SK-N-SH (cell line): ENCODE measurements around the gene RRBP1. TPM values are rescaled to one million over a fixed set of nuclear protein-coding genes. Genes with fewer than 3 reads are reported as not detected.

ENCODE experiments used
- CTCF ChIA-PET: fragments of 300-600, 350-600 bp; formaldehyde crosslinking; extraction: SDS; loops from one replicate; lab custom pipeline; 2021; lab: Yijun Ruan, JAX
- POLR2A ChIA-PET: fragments of 350-600 bp; sonication (Branson Sonifier 250); formaldehyde crosslinking; extraction: SDS; loops from one replicate; lab custom pipeline; 2020; ENCODE audit warnings: antibody characterized with exemption, inconsistent platforms; lab: Yijun Ruan, JAX
- DNase-seq: peaks from one replicate; pipeline ENCODE4 v3.0.0; 2012
- H2AFZ ChIP-seq: fragments of 200-600 bp; sonication (generic); 2 replicates; pipeline ENCODE4 v1.8.1; 2016; ENCODE audit warnings: antibody characterized with exemption, mild to moderate bottlenecking, low read depth
- H3F3A ChIP-seq: fragments of 200-600 bp; sonication (generic); replicated peaks from 2 replicates; pipeline ENCODE3; 2016; ENCODE audit warnings: antibody characterized with exemption, mild to moderate bottlenecking; ENCODE audit not compliant: insufficient read depth
- H3K27ac ChIP-seq, 2 experiments: fragments of 200-500 bp in 1 of 2; fragments of 200-600 bp in 1 of 2; sonication (Bioruptor generic) in 1 of 2; sonication (generic), shearing (Covaris generic) in 1 of 2; 2 replicates each; pipeline versions ENCODE4 v1.5.1 to v1.6.1; 2014 to 2016; ENCODE audit warnings: low read depth in 2 of 2, inconsistent platforms in 1 of 2, low read length in 1 of 2, mild to moderate bottlenecking in 1 of 2, mixed read lengths in 1 of 2
- H3K27me3 ChIP-seq: fragments of 200-600 bp; sonication (generic), shearing (Covaris generic); 2 replicates; pipeline ENCODE4 v1.6.1; 2016; ENCODE audit warnings: mixed run types; ENCODE audit not compliant: insufficient read depth
- H3K36me3 ChIP-seq, 2 experiments: fragments of 200-500 bp in 1 of 2; fragments of 200-600 bp in 1 of 2; sonication (Bioruptor generic) in 1 of 2; sonication (generic) in 1 of 2; replicated peaks in 1 of 2; 2 replicates each; pipeline versions ENCODE3 to v1.5.1; 2014 to 2016; ENCODE audit warnings: low read length in 1 of 2, mild to moderate bottlenecking in 1 of 2; ENCODE audit not compliant: insufficient read depth in 2 of 2, control insufficient read depth in 1 of 2
- H3K4me1 ChIP-seq, 2 experiments: fragments of 200-500 bp in 1 of 2; fragments of 200-600 bp in 1 of 2; sonication (Bioruptor generic) in 1 of 2; sonication (generic), shearing (Covaris generic) in 1 of 2; 2 replicates each; pipeline versions ENCODE4 v1.5.1 to v1.6.1; 2014 to 2016; ENCODE audit warnings: low read depth in 1 of 2, low read length in 1 of 2, mixed run types in 1 of 2; ENCODE audit not compliant: insufficient read depth in 2 of 2, control insufficient read depth in 1 of 2
- H3K4me2 ChIP-seq: fragments of 200-600 bp; sonication (generic), shearing (Covaris generic); 2 replicates; pipeline ENCODE4 v1.6.1; 2017; ENCODE audit warnings: mixed run types
- H3K4me3 ChIP-seq, 2 experiments: fragments of 200-500 bp in 1 of 2; fragments of 200-600 bp in 1 of 2; sonication (Bioruptor generic) in 1 of 2; sonication (generic), shearing (Covaris generic) in 1 of 2; 2 replicates each; pipeline versions ENCODE4 v1.5.1 to v1.8.1; 2014 to 2016; ENCODE audit warnings: low read depth in 2 of 2, inconsistent platforms in 1 of 2, low read length in 1 of 2, mild to moderate bottlenecking in 1 of 2, mixed read lengths in 1 of 2, moderate library complexity in 1 of 2
- H3K79me2 ChIP-seq: fragments of 200-600 bp; sonication (generic); 2 replicates; pipeline ENCODE4 v1.8.1; 2017; ENCODE audit warnings: mild to moderate bottlenecking; ENCODE audit not compliant: insufficient read depth
- H3K9ac ChIP-seq: fragments of 200-600 bp; sonication (generic); 2 replicates; pipeline ENCODE4 v1.6.1; 2017; ENCODE audit warnings: mixed run types
- H3K9me2 ChIP-seq: fragments of 200-600 bp; sonication (generic); 2 replicates; pipeline ENCODE4 v1.6.1; 2017; ENCODE audit warnings: mixed run types
- H3K9me3 ChIP-seq: fragments of 200-600 bp; sonication (generic); 2 replicates; pipeline ENCODE4 v1.6.1; 2017; ENCODE audit warnings: mixed run types, mild to moderate bottlenecking, moderate library complexity
- H4K20me1 ChIP-seq: fragments of 200-600 bp; sonication (generic); 2 replicates; pipeline ENCODE4 v1.6.1; 2017; ENCODE audit warnings: mild to moderate bottlenecking, mixed run types; ENCODE audit not compliant: insufficient read depth
- CHD2 ChIP-seq: fragments of 150-350 bp; IDR thresholded peaks from 2 replicates; pipeline ENCODE4 v1.6.1; 2018; ENCODE audit warnings: low read length; ENCODE audit not compliant: partially characterized antibody
- ELF1 ChIP-seq: IDR thresholded peaks from 2 replicates; pipeline ENCODE4 v1.4.0; 2012
- FOSL2 ChIP-seq: IDR thresholded peaks from 2 replicates; pipeline ENCODE4 v1.4.0; 2012; ENCODE audit warnings: low read depth, mild to moderate bottlenecking, moderate library complexity, borderline replicate concordance
- GABPA ChIP-seq: IDR thresholded peaks from 2 replicates; pipeline ENCODE4 v1.4.0; 2012; ENCODE audit warnings: low read depth, mild to moderate bottlenecking
- JUND ChIP-seq: IDR thresholded peaks from 2 replicates; pipeline ENCODE4 v1.4.0; 2012
- MXI1 ChIP-seq: IDR thresholded peaks from 2 replicates; pipeline ENCODE4 v1.6.1; 2012; ENCODE audit warnings: mild to moderate bottlenecking, low read depth, low read length, improper control_type of control experiment
- NFIC ChIP-seq: IDR thresholded peaks from 2 replicates; pipeline ENCODE4 v1.4.0; 2012; ENCODE audit warnings: borderline replicate concordance
- RAD21 ChIP-seq: IDR thresholded peaks from 2 replicates; pipeline ENCODE4 v1.6.1; 2012; ENCODE audit warnings: mild to moderate bottlenecking, low read length
- SIN3A ChIP-seq: IDR thresholded peaks from 2 replicates; pipeline ENCODE4 v1.6.1; 2012; ENCODE audit warnings: low read depth, mild to moderate bottlenecking, low read length, moderate library complexity, borderline replicate concordance
- SMC3 ChIP-seq: IDR thresholded peaks from 2 replicates; pipeline ENCODE4 v1.6.1; 2012; ENCODE audit warnings: low read depth, low read length, improper control_type of control experiment
- TEAD4 ChIP-seq: IDR thresholded peaks from 2 replicates; pipeline ENCODE4 v1.4.0; 2012; ENCODE audit warnings: mild to moderate bottlenecking, borderline replicate concordance; ENCODE audit not compliant: insufficient read depth
- YY1 ChIP-seq: IDR thresholded peaks from 2 replicates; pipeline ENCODE4 v1.4.0; 2012; ENCODE audit warnings: low read depth, mild to moderate bottlenecking
- WGBS: methylation state at CpG from one replicate; pipeline ENCODE4 v1.1.6; 2017; ENCODE audit warnings: low lambda C conversion rate; 5-methylcytosine and 5-hydroxymethylcytosine counted together
- polyA plus RNA-seq, 3 experiments: library from polyadenylated mRNA; depleted of rRNA; stranded (reverse); fragments of >200 nt; gene quantifications; 2 replicates each; pipeline ENCODE4 v1.2.3, GENCODE V29; 2012
- TF ChIP-seq, protein P1 (sequence below): fragments of 200-600 bp; sonication (generic); IDR thresholded peaks from 2 replicates; pipeline ENCODE4 v1.6.1; 2017; ENCODE audit warnings: antibody characterized with exemption, mild to moderate bottlenecking, moderate library complexity
- TF ChIP-seq, protein P2 (sequence below): IDR thresholded peaks from 2 replicates; pipeline ENCODE4 v1.4.0; 2012; ENCODE audit warnings: low read depth, borderline replicate concordance
- TF ChIP-seq, protein P3 (sequence below): fragments of 150-350 bp; IDR thresholded peaks from 2 replicates; pipeline ENCODE4 v1.6.1; 2017; ENCODE audit warnings: antibody characterized with exemption, low read length, low read depth, borderline replicate concordance
- TF ChIP-seq, protein P4 (sequence below): IDR thresholded peaks from 2 replicates; pipeline ENCODE4; 2012
- TF ChIP-seq, protein P5 (sequence below): IDR thresholded peaks from 2 replicates; pipeline ENCODE4 v1.6.1; 2012; ENCODE audit warnings: mild to moderate bottlenecking, low read depth, low read length, moderate library complexity
- TF ChIP-seq, protein P6 (sequence below): IDR thresholded peaks from 2 replicates; pipeline ENCODE4 v1.4.0; 2012; ENCODE audit warnings: low read depth, borderline replicate concordance

RRBP1 gene
- polyA plus RNA-seq, 1 of the 3 experiments (the other 2 are of a cell fraction), result 50.2 TPM

DNA sequence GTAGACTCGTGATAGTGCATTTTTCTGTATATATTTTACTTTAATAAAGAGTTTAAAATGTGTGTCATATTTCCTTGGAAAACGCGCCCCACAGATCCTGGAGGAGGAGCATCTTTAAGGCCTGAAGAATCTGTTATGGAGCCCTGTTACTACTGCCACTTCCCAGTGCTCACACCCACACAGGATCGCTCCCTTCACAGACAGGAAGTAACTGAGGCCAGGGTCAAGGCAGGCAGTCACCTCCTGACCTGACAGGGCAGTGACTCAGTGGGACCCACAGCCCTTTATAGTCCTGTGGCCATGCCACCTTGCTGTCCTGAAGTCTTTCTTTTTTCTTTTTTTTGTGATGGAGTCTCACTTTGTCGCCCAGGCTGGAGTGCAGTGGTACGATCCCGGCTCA lies 9.0 kb downstream of the RRBP1 start:
- CTCF ChIA-PET, result interaction anchor here (0.5 to 1.5 kb wide), 3 partner anchors 225 to 271 kb away, joined by 3 to 4 read pairs (median 3); no protein-coding TSS in a partner anchor
- Histone ChIP-seq H3K4me1 (peaks cover 8 to 9% of the 10 kb centered on the region in 2 experiments; a peak in 2 of 4 replicates), H3K9me2 (no peaks in the 10 kb centered on the region), H3K9me3 (no peaks in the 10 kb centered on the region)
- TF ChIP-seq, protein P1, sequence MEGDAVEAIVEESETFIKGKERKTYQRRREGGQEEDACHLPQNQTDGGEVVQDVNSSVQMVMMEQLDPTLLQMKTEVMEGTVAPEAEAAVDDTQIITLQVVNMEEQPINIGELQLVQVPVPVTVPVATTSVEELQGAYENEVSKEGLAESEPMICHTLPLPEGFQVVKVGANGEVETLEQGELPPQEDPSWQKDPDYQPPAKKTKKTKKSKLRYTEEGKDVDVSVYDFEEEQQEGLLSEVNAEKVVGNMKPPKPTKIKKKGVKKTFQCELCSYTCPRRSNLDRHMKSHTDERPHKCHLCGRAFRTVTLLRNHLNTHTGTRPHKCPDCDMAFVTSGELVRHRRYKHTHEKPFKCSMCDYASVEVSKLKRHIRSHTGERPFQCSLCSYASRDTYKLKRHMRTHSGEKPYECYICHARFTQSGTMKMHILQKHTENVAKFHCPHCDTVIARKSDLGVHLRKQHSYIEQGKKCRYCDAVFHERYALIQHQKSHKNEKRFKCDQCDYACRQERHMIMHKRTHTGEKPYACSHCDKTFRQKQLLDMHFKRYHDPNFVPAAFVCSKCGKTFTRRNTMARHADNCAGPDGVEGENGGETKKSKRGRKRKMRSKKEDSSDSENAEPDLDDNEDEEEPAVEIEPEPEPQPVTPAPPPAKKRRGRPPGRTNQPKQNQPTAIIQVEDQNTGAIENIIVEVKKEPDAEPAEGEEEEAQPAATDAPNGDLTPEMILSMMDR, result no peak
- no peak for TF ChIP-seq SMC3
- TF ChIP-seq, protein P2, sequence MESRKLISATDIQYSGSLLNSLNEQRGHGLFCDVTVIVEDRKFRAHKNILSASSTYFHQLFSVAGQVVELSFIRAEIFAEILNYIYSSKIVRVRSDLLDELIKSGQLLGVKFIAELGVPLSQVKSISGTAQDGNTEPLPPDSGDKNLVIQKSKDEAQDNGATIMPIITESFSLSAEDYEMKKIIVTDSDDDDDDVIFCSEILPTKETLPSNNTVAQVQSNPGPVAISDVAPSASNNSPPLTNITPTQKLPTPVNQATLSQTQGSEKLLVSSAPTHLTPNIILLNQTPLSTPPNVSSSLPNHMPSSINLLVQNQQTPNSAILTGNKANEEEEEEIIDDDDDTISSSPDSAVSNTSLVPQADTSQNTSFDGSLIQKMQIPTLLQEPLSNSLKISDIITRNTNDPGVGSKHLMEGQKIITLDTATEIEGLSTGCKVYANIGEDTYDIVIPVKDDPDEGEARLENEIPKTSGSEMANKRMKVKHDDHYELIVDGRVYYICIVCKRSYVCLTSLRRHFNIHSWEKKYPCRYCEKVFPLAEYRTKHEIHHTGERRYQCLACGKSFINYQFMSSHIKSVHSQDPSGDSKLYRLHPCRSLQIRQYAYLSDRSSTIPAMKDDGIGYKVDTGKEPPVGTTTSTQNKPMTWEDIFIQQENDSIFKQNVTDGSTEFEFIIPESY, result no peak
- TF ChIP-seq FOSL2, result no peak
- TF ChIP-seq, all 33 proteins: peak for 0
- 96% methylated on average over 7 of the region's 7 CpGs for WGBS
- Histone ChIP-seq H3K27ac (no peak overlapping the region), H3K4me3 (no peak overlapping the region), H3K27me3 (no peaks in the 10 kb centered on the region), H3F3A (no peaks in the 10 kb centered on the region), H3K4me2 (no peak overlapping the region), H4K20me1 (peaks cover 99% of the 10 kb centered on the region), H3K9ac (no peak overlapping the region), H2AFZ (no peak overlapping the region), H3K79me2 (peaks cover 100% of the 10 kb centered on the region), H3K36me3 (peaks cover 9 to 39% of the 10 kb centered on the region in 2 experiments)
- no peak for DNase-seq
- POLR2A ChIA-PET, result no interaction called here

DNA sequence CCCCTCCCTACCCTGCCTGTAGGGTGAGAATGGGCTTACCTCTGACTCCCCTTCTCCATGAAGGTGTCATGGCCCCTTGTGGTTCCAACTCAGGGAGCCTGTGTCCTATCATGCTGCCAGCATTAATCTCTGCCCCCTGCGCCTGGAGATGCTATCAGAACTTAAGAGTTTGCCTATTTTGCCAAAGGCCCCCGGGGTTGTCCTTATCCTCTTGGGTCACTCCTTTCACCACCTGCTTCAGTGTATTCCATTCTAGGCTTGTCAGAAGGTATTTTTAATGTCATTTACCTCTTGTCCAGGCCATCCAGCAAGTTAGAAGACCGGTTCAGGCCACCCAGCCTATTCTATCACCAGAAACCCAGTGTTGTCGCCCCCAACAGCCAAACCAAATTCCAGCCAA lies 10.5 kb downstream of the RRBP1 start:
- DNase-seq, result no peak
- Histone ChIP-seq H2AFZ (no peak overlapping the region), H3K4me1 (peaks cover 9 to 15% of the 10 kb centered on the region in 2 experiments; a peak in 2 of 4 replicates), H3K9me3 (no peaks in the 10 kb centered on the region), H3K4me3 (no peak overlapping the region), H3F3A (peaks cover 9% of the 10 kb centered on the region), H3K9me2 (no peaks in the 10 kb centered on the region), H3K4me2 (no peak overlapping the region), H3K27ac (no peak overlapping the region), H3K27me3 (no peaks in the 10 kb centered on the region), H4K20me1 (peaks cover 88% of the 10 kb centered on the region), H3K79me2 (peaks cover 97% of the 10 kb centered on the region), H3K36me3 (peaks cover 8 to 23% of the 10 kb centered on the region in 2 experiments), H3K9ac (no peak overlapping the region)
- 79% methylated on average over 4 of the region's 4 CpGs for WGBS
- TF ChIP-seq, protein P3, sequence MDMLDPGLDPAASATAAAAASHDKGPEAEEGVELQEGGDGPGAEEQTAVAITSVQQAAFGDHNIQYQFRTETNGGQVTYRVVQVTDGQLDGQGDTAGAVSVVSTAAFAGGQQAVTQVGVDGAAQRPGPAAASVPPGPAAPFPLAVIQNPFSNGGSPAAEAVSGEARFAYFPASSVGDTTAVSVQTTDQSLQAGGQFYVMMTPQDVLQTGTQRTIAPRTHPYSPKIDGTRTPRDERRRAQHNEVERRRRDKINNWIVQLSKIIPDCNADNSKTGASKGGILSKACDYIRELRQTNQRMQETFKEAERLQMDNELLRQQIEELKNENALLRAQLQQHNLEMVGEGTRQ, result no peak
- TF ChIP-seq TEAD4 (no peak), RAD21 (no peak), SIN3A (no peak), NFIC (no peak), MXI1 (no peak), CHD2 (no peak), YY1 (no peak), GABPA (no peak), JUND (no peak), ELF1 (no peak)
- TF ChIP-seq, protein P4, sequence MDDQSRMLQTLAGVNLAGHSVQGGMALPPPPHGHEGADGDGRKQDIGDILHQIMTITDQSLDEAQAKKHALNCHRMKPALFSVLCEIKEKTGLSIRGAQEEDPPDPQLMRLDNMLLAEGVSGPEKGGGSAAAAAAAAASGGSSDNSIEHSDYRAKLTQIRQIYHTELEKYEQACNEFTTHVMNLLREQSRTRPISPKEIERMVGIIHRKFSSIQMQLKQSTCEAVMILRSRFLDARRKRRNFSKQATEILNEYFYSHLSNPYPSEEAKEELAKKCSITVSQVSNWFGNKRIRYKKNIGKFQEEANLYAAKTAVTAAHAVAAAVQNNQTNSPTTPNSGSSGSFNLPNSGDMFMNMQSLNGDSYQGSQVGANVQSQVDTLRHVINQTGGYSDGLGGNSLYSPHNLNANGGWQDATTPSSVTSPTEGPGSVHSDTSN, result no peak
- TF ChIP-seq, protein P5, sequence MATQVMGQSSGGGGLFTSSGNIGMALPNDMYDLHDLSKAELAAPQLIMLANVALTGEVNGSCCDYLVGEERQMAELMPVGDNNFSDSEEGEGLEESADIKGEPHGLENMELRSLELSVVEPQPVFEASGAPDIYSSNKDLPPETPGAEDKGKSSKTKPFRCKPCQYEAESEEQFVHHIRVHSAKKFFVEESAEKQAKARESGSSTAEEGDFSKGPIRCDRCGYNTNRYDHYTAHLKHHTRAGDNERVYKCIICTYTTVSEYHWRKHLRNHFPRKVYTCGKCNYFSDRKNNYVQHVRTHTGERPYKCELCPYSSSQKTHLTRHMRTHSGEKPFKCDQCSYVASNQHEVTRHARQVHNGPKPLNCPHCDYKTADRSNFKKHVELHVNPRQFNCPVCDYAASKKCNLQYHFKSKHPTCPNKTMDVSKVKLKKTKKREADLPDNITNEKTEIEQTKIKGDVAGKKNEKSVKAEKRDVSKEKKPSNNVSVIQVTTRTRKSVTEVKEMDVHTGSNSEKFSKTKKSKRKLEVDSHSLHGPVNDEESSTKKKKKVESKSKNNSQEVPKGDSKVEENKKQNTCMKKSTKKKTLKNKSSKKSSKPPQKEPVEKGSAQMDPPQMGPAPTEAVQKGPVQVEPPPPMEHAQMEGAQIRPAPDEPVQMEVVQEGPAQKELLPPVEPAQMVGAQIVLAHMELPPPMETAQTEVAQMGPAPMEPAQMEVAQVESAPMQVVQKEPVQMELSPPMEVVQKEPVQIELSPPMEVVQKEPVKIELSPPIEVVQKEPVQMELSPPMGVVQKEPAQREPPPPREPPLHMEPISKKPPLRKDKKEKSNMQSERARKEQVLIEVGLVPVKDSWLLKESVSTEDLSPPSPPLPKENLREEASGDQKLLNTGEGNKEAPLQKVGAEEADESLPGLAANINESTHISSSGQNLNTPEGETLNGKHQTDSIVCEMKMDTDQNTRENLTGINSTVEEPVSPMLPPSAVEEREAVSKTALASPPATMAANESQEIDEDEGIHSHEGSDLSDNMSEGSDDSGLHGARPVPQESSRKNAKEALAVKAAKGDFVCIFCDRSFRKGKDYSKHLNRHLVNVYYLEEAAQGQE, result no peak
- TF ChIP-seq, protein P6, sequence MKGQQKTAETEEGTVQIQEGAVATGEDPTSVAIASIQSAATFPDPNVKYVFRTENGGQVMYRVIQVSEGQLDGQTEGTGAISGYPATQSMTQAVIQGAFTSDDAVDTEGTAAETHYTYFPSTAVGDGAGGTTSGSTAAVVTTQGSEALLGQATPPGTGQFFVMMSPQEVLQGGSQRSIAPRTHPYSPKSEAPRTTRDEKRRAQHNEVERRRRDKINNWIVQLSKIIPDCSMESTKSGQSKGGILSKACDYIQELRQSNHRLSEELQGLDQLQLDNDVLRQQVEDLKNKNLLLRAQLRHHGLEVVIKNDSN, result no peak
- POLR2A ChIA-PET, result no interaction called here
- CTCF ChIA-PET, result interaction anchor here (1.4 kb wide), 1 partner anchor 9 kb away, joined by 5 read pairs; no protein-coding TSS in a partner anchor
